IMR-90 (cell line): ENCODE results near the gene NEDD4L. TPM values are rescaled to one million over a fixed set of nuclear protein-coding genes. Genes with fewer than 3 reads are reported as not detected.
A peak's percentile ranks its signal among the peaks of the same experiment; 100 is the strongest.

ENCODE experiments used
- ATAC-seq: fragments of 200-7000 bp; cut with Tn5 transposase; 2 replicates; pipeline ENCODE4 v1.9.1; 2020; ENCODE audit warnings: low read depth, mild to moderate bottlenecking, moderate library complexity
- BruUV-seq: library from RNA; stranded (reverse); fragments of 400-500 nt; replicated peaks from 2 replicates; lab custom pipeline; 2021; lab: Mats Ljungman, UMichigan
- CTCF ChIA-PET: fragments of 300-600 bp; formaldehyde crosslinking; extraction: SDS; loops from one replicate; lab custom pipeline; 2021; ENCODE audit warnings: antibody characterized with exemption; lab: Yijun Ruan, JAX
- POLR2A ChIA-PET: fragments of 300-600 bp; sonication (Branson Sonifier 250); formaldehyde crosslinking; loops from one replicate; lab custom pipeline; 2022; ENCODE audit warnings: antibody characterized with exemption; ENCODE audit not compliant: unreplicated experiment; lab: Charles Lee
- DNase-seq: peaks from one replicate; pipeline ENCODE4 v3.0.0; 2013
- H2AFZ ChIP-seq: replicated peaks from 2 replicates; pipeline ENCODE3; 2013; ENCODE audit warnings: low read length, mild to moderate bottlenecking; ENCODE audit not compliant: poor library complexity
- H2AK5ac ChIP-seq: 2 replicates; pipeline ENCODE4 v1.6.1; 2013; ENCODE audit warnings: low read depth, low read length, inconsistent platforms
- H2AK9ac ChIP-seq: replicated peaks from 2 replicates; pipeline ENCODE3; 2013; ENCODE audit warnings: mild to moderate bottlenecking, low read depth, low read length, moderate library complexity; ENCODE audit not compliant: poor library complexity
- H2BK120ac ChIP-seq: 2 replicates; pipeline ENCODE4 v1.6.1; 2013; ENCODE audit warnings: low read depth, low read length, inconsistent platforms
- H2BK15ac ChIP-seq: 3 replicates; pipeline ENCODE4 v1.6.1; 2013; ENCODE audit warnings: low read depth, low read length, inconsistent platforms
- H2BK20ac ChIP-seq: 2 replicates; pipeline ENCODE4 v1.6.1; 2013; ENCODE audit warnings: low read depth, mild to moderate bottlenecking, inconsistent platforms, low read length, moderate library complexity
- H2BK5ac ChIP-seq: 2 replicates; pipeline ENCODE4 v1.6.1; 2013; ENCODE audit warnings: mild to moderate bottlenecking, low read depth, low read length, inconsistent platforms; ENCODE audit not compliant: poor library complexity, severe bottlenecking
- H3K14ac ChIP-seq: replicated peaks from 2 replicates; pipeline ENCODE4 v1.6.1; 2013; ENCODE audit warnings: low read depth, low read length, inconsistent platforms
- H3K18ac ChIP-seq: 2 replicates; pipeline ENCODE4 v1.6.1; 2013; ENCODE audit warnings: low read depth, low read length, control low read depth
- H3K23ac ChIP-seq: 2 replicates; pipeline ENCODE4 v1.6.1; 2013; ENCODE audit warnings: low read depth, low read length, inconsistent platforms
- H3K27ac ChIP-seq: 2 replicates; pipeline ENCODE4 v1.5.1; 2013; ENCODE audit warnings: mild to moderate bottlenecking, control low read depth, low read length; ENCODE audit not compliant: insufficient read depth
- H3K27me3 ChIP-seq: 2 replicates; pipeline ENCODE4 v1.6.1; 2013; ENCODE audit warnings: low read length; ENCODE audit not compliant: control insufficient read depth, insufficient read depth
- H3K36me3 ChIP-seq: 2 replicates; pipeline ENCODE4 v1.6.1; 2013; ENCODE audit warnings: low read length, mixed read lengths; ENCODE audit not compliant: control insufficient read depth, insufficient read depth
- H3K4ac ChIP-seq: 2 replicates; pipeline ENCODE4 v1.6.1; 2013; ENCODE audit warnings: low read depth, low read length, inconsistent platforms
- H3K4me1 ChIP-seq: 2 replicates; pipeline ENCODE4 v1.6.1; 2013; ENCODE audit warnings: low read length, mixed read lengths; ENCODE audit not compliant: control insufficient read depth, insufficient read depth
- H3K4me2 ChIP-seq: 2 replicates; pipeline ENCODE4 v1.6.1; 2013; ENCODE audit warnings: low read depth, mild to moderate bottlenecking, control low read depth, low read length, moderate library complexity
- H3K4me3 ChIP-seq: 2 replicates; pipeline ENCODE4 v1.5.1; 2013; ENCODE audit warnings: low read depth, mild to moderate bottlenecking, control low read depth, low read length, moderate library complexity; ENCODE audit not compliant: insufficient read depth
- H3K56ac ChIP-seq: 2 replicates; pipeline ENCODE4 v1.6.1; 2013; ENCODE audit warnings: low read length, inconsistent platforms; ENCODE audit not compliant: insufficient read depth; ENCODE audit errors: extremely low read depth
- H3K79me1 ChIP-seq, 2 experiments: 2 replicates each; pipeline ENCODE4 v1.6.1; 2013; ENCODE audit warnings: low read length in 2 of 2, inconsistent platforms in 1 of 2, low read depth in 1 of 2
- H3K9ac ChIP-seq: 2 replicates; pipeline ENCODE4 v1.6.1; 2013; ENCODE audit warnings: low read depth, low read length, control low read depth
- H3K9me1 ChIP-seq: 2 replicates; pipeline ENCODE4 v1.6.1; 2013; ENCODE audit warnings: low read length, inconsistent platforms; ENCODE audit not compliant: insufficient read depth
- H3K9me3 ChIP-seq: 2 replicates; pipeline ENCODE4 v1.6.1; 2013; ENCODE audit warnings: low read length; ENCODE audit not compliant: control insufficient read depth, insufficient read depth
- H4K20me1 ChIP-seq: 2 replicates; pipeline ENCODE4 v1.6.1; 2013; ENCODE audit warnings: low read length, inconsistent platforms; ENCODE audit not compliant: insufficient read depth
- H4K5ac ChIP-seq: 2 replicates; pipeline ENCODE4 v1.6.1; 2013; ENCODE audit warnings: mild to moderate bottlenecking, low read depth, low read length, control low read depth
- H4K8ac ChIP-seq, 2 experiments: 2 replicates each; pipeline ENCODE4 v1.6.1; 2013; ENCODE audit warnings: low read depth in 2 of 2, low read length in 2 of 2, control low read depth in 1 of 2, inconsistent platforms in 1 of 2
- H4K91ac ChIP-seq: 2 replicates; pipeline ENCODE4 v1.6.1; 2013; ENCODE audit warnings: low read depth, low read length, inconsistent platforms; ENCODE audit not compliant: insufficient read depth
- CEBPB ChIP-seq: IDR thresholded peaks from 2 replicates; pipeline ENCODE4 v1.6.1; 2012; ENCODE audit warnings: low read depth, low read length, improper control_type of control experiment
- CHD1 ChIP-seq: IDR thresholded peaks from 2 replicates; pipeline ENCODE4 v1.6.1; 2012; ENCODE audit warnings: low read depth, low read length, improper control_type of control experiment
- FOS ChIP-seq: fragments of 150-350 bp; IDR thresholded peaks from 2 replicates; pipeline ENCODE4 v1.6.1; 2016; ENCODE audit warnings: low read depth, low read length
- MXI1 ChIP-seq: IDR thresholded peaks from 2 replicates; pipeline ENCODE4 v1.6.1; 2012; ENCODE audit warnings: low read depth, mild to moderate bottlenecking, low read length, moderate library complexity, borderline replicate concordance
- WGBS, 2 experiments: methylation state at CpG; one replicate each; pipeline versions ENCODE4 v1.1.5 to v1.1.7; 2013; ENCODE audit warnings: missing lambda C conversion rate in 2 of 2; ENCODE audit not compliant: insufficient read length in 1 of 2; ENCODE audit errors: extremely low coverage in 2 of 2; 5-methylcytosine and 5-hydroxymethylcytosine counted together
- dilution Hi-C: fragments of 300-500 bp; cut with HindIII; formaldehyde crosslinking; loops from one replicate; pipeline ENCODE4 v1.14.3; 2018; ENCODE audit warnings: low sequenced_read_pairs; ENCODE audit not compliant: unreplicated experiment
- in situ Hi-C: fragments of 300-500 bp; cut with MboI; formaldehyde crosslinking; loops from 3 replicates; pipeline ENCODE4 v1.14.3; 2019; ENCODE audit warnings: low sequenced_read_pairs, inconsistent platforms, mixed read lengths
- intact Hi-C: fragments of 100-400 bp; cut with micrococcal nuclease; formaldehyde crosslinking; loops from 2 replicates; pipeline ENCODE4 v1.10.0; 2022
- polyA plus RNA-seq, 3 experiments: library from polyadenylated mRNA; depleted of rRNA; stranded (reverse); fragments of >200 nt; gene quantifications; 2 replicates each; pipeline ENCODE4 v1.2.3, GENCODE V29; 2012; ENCODE audit warnings: low replicate concordance in 1 of 3
- total RNA-seq: library from RNA; depleted of rRNA; stranded (reverse); fragments of >200 nt; gene quantifications from 2 replicates; pipeline ENCODE4 v1.2.3, GENCODE V29; 2012

NEDD4L gene
- total and polyA plus RNA-seq, 2 of the 4 experiments (the other 2 are of a cell fraction), result 10.0 to 10.9 TPM

- Histone ChIP-seq H3K18ac (no peak overlapping the region), H3K23ac (peak overlapping the region; percentile 87; the same call in 1 of the 2 replicates), H3K56ac (no peak overlapping the region), H4K8ac (no peak overlapping the region), H3K9me3 (no peaks in the 10 kb centered on the region), H2AK9ac (no peak overlapping the region), H2BK120ac (peak overlapping the region; percentile 79; the same call in 1 of the 2 replicates), H2AK5ac (peak overlapping the region; percentile 66; the same call in 1 of the 2 replicates), H3K79me1 (peaks cover 0 to 16% of the 10 kb centered on the region in 2 experiments; a peak in 2 of 4 replicates), H3K4me2 (no peak overlapping the region), H3K4me1 (peaks cover 23% of the 10 kb centered on the region), H3K27ac (no peak overlapping the region), H2BK5ac (no peak overlapping the region), H3K4me3 (no peak overlapping the region), H3K14ac (peak overlapping the region; percentile 16), H2BK15ac (peak overlapping the region; percentile 49; the same call in 1 of the 3 replicates), H4K20me1 (no peaks in the 10 kb centered on the region), H2AFZ (no peak overlapping the region), H3K27me3 (no peaks in the 10 kb centered on the region), H3K9me1 (peaks cover 14% of the 10 kb centered on the region), H3K9ac (no peak overlapping the region), H2BK20ac (peak overlapping the region; percentile 72; the same call in 1 of the 2 replicates), H4K91ac (no peak overlapping the region), H3K36me3 (no peaks in the 10 kb centered on the region), H4K5ac (no peak overlapping the region), H3K4ac (peak overlapping the region; percentile 16; the same call in 1 of the 2 replicates)
- in situ Hi-C loops (no loop called here), intact Hi-C loops (no loop called here), dilution Hi-C loops (no loop called here)
- ATAC-seq, result no peak
- no TSS peak for BruUV-seq
- WGBS, 2 experiments, result no CpG with 5 or more reads among the region's 3 CpGs
- POLR2A ChIA-PET, result no interaction called here
- DNase-seq, result no peak
- CTCF ChIA-PET, result no interaction called here
- TF ChIP-seq CHD1, result no peak
- TF ChIP-seq FOS, result no peak
- no peak for TF ChIP-seq CEBPB
- no peak for TF ChIP-seq MXI1
These were observed 173.0 kb downstream of the NEDD4L start for GRCh38 chr18:58217052-58217451.
